ENCODE data around the gene ANXA4. TPM values are rescaled to one million over a fixed set of nuclear protein-coding genes. Genes with fewer than 3 reads are reported as not detected.

The ANXA4 gene
- total RNA-seq, 1 experiment from 2014 or later: 82.9 TPM

GRCh38 chr2:69780921-69781320 lies 39.0 kb downstream of the ANXA4 start:
- peak overlapping the region; percentile 66 for H3K27ac ChIP-seq
- peaks cover 50% of the 10 kb centered on the region for H3F3A ChIP-seq (ENCODE audit: insufficient read depth, low read depth)
- ChIA-PET POLR2A (ENCODE audit: unreplicated experiment) (interaction anchor here (0.5 kb wide), 1 partner anchor 25 kb away, joined by 4 read pairs; no protein-coding TSS in a partner anchor), CTCF (interaction anchor here (1.2 kb wide), 1 partner anchor 56 kb away, joined by 4 read pairs; no protein-coding TSS in a partner anchor)
- no peaks in the 10 kb centered on the region for H3K9me2 ChIP-seq (ENCODE audit: insufficient read depth)
- no peak overlapping the region for H3K4me3 ChIP-seq
- no peaks in the 10 kb centered on the region for H3K27me3 ChIP-seq (ENCODE audit: insufficient read depth, low read depth)
- no peaks in the 10 kb centered on the region; the same call in 1 of the 2 replicates for H3K79me2 ChIP-seq (ENCODE audit: low read depth)
- H3K36me3 ChIP-seq (ENCODE audit: low read depth): no peaks in the 10 kb centered on the region
- peak overlapping the region; percentile 64 for H3K4me2 ChIP-seq
- no peak for TF ChIP-seq EZH2 (IDR thresholded peaks at IDR 0.05; ENCODE audit: low read depth)
- peaks cover 56% of the 10 kb centered on the region for H3K4me1 ChIP-seq (replicated peaks; ENCODE audit: insufficient read depth)
- H2AFZ ChIP-seq: no peak overlapping the region
- DNase-seq: no peak
- intact Hi-C loops (cut with micrococcal nuclease; ENCODE audit: unreplicated experiment): no loop called here
- H4K20me1 ChIP-seq (ENCODE audit: insufficient read depth): no peaks in the 10 kb centered on the region
- no TSS peak for BruUV-seq (replicated peaks)
- no peaks in the 10 kb centered on the region for H3K9me3 ChIP-seq (ENCODE audit: insufficient read depth, low read depth)

- peaks cover 50% of the 10 kb centered on the region for H3F3A ChIP-seq (ENCODE audit: insufficient read depth, low read depth)
- peak; percentile 33 to 78 for DNase-seq
- H3K27ac ChIP-seq: peak overlapping the region; percentile 66
- no peak overlapping the region for H2AFZ ChIP-seq
- H3K36me3 ChIP-seq (ENCODE audit: low read depth): no peaks in the 10 kb centered on the region
- no peaks in the 10 kb centered on the region for H3K9me2 ChIP-seq (ENCODE audit: insufficient read depth)
- H3K9me3 ChIP-seq (ENCODE audit: insufficient read depth, low read depth): no peaks in the 10 kb centered on the region
- H3K4me3 ChIP-seq: no peak overlapping the region
- ChIA-PET CTCF (interaction anchor here (1.2 kb wide), 1 partner anchor 57 kb away, joined by 4 read pairs; no protein-coding TSS in a partner anchor), POLR2A (ENCODE audit: unreplicated experiment) (interaction anchor here (0.5 kb wide), 1 partner anchor 26 kb away, joined by 4 read pairs; no protein-coding TSS in a partner anchor)
- BruUV-seq (replicated peaks): no TSS peak
- peak overlapping the region; percentile 64 for H3K4me2 ChIP-seq
- TF ChIP-seq, protein P1, sequence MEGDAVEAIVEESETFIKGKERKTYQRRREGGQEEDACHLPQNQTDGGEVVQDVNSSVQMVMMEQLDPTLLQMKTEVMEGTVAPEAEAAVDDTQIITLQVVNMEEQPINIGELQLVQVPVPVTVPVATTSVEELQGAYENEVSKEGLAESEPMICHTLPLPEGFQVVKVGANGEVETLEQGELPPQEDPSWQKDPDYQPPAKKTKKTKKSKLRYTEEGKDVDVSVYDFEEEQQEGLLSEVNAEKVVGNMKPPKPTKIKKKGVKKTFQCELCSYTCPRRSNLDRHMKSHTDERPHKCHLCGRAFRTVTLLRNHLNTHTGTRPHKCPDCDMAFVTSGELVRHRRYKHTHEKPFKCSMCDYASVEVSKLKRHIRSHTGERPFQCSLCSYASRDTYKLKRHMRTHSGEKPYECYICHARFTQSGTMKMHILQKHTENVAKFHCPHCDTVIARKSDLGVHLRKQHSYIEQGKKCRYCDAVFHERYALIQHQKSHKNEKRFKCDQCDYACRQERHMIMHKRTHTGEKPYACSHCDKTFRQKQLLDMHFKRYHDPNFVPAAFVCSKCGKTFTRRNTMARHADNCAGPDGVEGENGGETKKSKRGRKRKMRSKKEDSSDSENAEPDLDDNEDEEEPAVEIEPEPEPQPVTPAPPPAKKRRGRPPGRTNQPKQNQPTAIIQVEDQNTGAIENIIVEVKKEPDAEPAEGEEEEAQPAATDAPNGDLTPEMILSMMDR (conservative IDR thresholded peaks at IDR 0.05): no peak
- no peak for TF ChIP-seq EZH2 (IDR thresholded peaks at IDR 0.05; ENCODE audit: low read depth)
- H4K20me1 ChIP-seq (ENCODE audit: insufficient read depth): no peaks in the 10 kb centered on the region
- H3K27me3 ChIP-seq (ENCODE audit: insufficient read depth, low read depth): no peaks in the 10 kb centered on the region
- H3K79me2 ChIP-seq (ENCODE audit: low read depth): no peaks in the 10 kb centered on the region; the same call in 1 of the 2 replicates
- peaks cover 56% of the 10 kb centered on the region for H3K4me1 ChIP-seq (replicated peaks; ENCODE audit: insufficient read depth)
- intact Hi-C loops (cut with micrococcal nuclease; ENCODE audit: unreplicated experiment): no loop called here
These were observed 39.7 kb downstream of the ANXA4 start for GRCh38 chr2:69781321-69782248.

GRCh38 chr2:69784228-69784627 lies 42.3 kb downstream of the ANXA4 start:
- no peak for TF ChIP-seq EZH2 (IDR thresholded peaks at IDR 0.05; ENCODE audit: low read depth)
- TF ChIP-seq, protein P1 (conservative IDR thresholded peaks at IDR 0.05): no peak
- Histone ChIP-seq H4K20me1 (ENCODE audit: insufficient read depth) (no peaks in the 10 kb centered on the region), H3K27me3 (ENCODE audit: insufficient read depth, low read depth) (no peaks in the 10 kb centered on the region), H3K36me3 (ENCODE audit: low read depth) (no peaks in the 10 kb centered on the region), H3K9me3 (ENCODE audit: insufficient read depth, low read depth) (no peaks in the 10 kb centered on the region), H2AFZ (no peak overlapping the region), H3K79me2 (ENCODE audit: low read depth) (no peaks in the 10 kb centered on the region; the same call in 1 of the 2 replicates), H3K4me1 (replicated peaks; ENCODE audit: insufficient read depth) (peaks cover 38% of the 10 kb centered on the region), H3K9me2 (ENCODE audit: insufficient read depth) (no peaks in the 10 kb centered on the region), H3K4me3 (no peak overlapping the region), H3K4me2 (no peak overlapping the region), H3K27ac (no peak overlapping the region), H3F3A (ENCODE audit: insufficient read depth, low read depth) (peaks cover 37% of the 10 kb centered on the region)
- DNase-seq: no peak
- POLR2A ChIA-PET (ENCODE audit: unreplicated experiment): no interaction called here
- no TSS peak for BruUV-seq (replicated peaks)
- intact Hi-C loops (cut with micrococcal nuclease; ENCODE audit: unreplicated experiment): no loop called here
- CTCF ChIA-PET: no interaction called here
